SK-N-SH (cell line): ENCODE results near the gene BUD31.

Experiments used
- CTCF ChIP-seq: fragments of 200-600 bp; sonication (generic); IDR thresholded peaks from 2 replicates; pipeline ENCODE4 v1.6.1; 2017; ENCODE audit warnings: antibody characterized with exemption, mild to moderate bottlenecking, moderate library complexity
- JUND ChIP-seq: IDR thresholded peaks from 2 replicates; pipeline ENCODE4 v1.4.0; 2012
- RAD21 ChIP-seq: IDR thresholded peaks from 2 replicates; pipeline ENCODE4 v1.6.1; 2012; ENCODE audit warnings: mild to moderate bottlenecking, low read length
- RCOR1 ChIP-seq: fragments of 150-350 bp; IDR thresholded peaks from 2 replicates; pipeline ENCODE4 v1.6.1; 2017; ENCODE audit warnings: antibody characterized with exemption, low read length
- USF1 ChIP-seq: IDR thresholded peaks from 2 replicates; pipeline ENCODE4 v1.4.0; 2012; ENCODE audit warnings: low read depth, borderline replicate concordance

- no peak for TF ChIP-seq RAD21
- no peak for TF ChIP-seq USF1
- TF ChIP-seq CTCF = no peak
- no peak for TF ChIP-seq RCOR1
- no peak for TF ChIP-seq JUND
Measured at GRCh38 chr7:99383203-99383602, 25.6 kb upstream of the BUD31 start.
